ENCODE results near the gene PTPRT.
A peak's percentile ranks its signal among the peaks of the same experiment; 100 is the strongest.

The PTPRT gene

DNA sequence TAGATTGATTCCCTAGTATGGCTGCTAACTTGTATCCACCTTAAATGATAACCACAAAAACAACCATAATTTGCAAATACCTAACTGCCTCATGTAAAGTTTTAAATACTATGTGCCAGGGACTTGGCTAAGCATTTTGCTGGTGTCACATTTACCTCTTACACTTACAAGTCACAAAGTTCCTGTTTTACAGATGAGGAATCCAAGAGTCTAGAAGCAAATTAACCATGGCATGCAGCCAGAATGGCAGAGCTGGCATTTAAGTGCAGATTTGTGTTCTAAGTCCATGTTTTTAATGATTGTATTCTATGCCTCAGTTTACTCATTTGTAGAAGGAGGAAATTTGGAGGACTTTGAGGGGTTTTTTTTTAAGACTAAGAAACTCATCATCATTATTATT, 696.7 kb downstream of the PTPRT start:
- no peak for DNase-seq
- Histone ChIP-seq H3K4me3 (ENCODE audit: low read depth, low read length) (no peak overlapping the region), H3K9me3 (no peaks in the 10 kb centered on the region), H3K27me3 (peaks cover 7% of the 10 kb centered on the region; the same call in 1 of the 2 replicates), H3K4me1 (no peaks in the 10 kb centered on the region), H3K36me3 (no peaks in the 10 kb centered on the region)
- TF ChIP-seq, protein P1, sequence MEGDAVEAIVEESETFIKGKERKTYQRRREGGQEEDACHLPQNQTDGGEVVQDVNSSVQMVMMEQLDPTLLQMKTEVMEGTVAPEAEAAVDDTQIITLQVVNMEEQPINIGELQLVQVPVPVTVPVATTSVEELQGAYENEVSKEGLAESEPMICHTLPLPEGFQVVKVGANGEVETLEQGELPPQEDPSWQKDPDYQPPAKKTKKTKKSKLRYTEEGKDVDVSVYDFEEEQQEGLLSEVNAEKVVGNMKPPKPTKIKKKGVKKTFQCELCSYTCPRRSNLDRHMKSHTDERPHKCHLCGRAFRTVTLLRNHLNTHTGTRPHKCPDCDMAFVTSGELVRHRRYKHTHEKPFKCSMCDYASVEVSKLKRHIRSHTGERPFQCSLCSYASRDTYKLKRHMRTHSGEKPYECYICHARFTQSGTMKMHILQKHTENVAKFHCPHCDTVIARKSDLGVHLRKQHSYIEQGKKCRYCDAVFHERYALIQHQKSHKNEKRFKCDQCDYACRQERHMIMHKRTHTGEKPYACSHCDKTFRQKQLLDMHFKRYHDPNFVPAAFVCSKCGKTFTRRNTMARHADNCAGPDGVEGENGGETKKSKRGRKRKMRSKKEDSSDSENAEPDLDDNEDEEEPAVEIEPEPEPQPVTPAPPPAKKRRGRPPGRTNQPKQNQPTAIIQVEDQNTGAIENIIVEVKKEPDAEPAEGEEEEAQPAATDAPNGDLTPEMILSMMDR (IDR thresholded peaks at IDR 0.05; ENCODE audit: low read depth, low read length): no peak

DNA sequence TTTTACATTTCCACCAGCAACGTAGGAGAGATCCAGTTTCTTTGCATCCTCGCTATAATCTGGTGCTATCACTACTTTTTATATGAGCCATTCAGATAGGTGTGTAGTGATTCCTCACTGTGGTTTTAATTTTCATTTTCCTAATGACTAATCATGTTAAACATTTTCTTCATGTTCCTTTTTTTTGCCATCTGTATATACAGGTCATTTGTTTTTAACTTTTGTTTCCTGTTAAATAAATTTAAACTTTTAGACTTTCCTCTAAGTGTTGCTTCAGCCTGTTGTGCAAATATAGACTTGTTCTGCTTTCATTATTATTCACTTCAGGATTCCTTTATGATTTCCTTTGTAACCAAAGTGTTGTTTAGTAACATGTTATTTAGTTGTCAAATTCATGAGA, 697.4 kb downstream of the PTPRT start:
- H3K4me1 ChIP-seq: no peaks in the 10 kb centered on the region
- peaks cover 6% of the 10 kb centered on the region; the same call in 1 of the 2 replicates for H3K27me3 ChIP-seq
- no peaks in the 10 kb centered on the region for H3K36me3 ChIP-seq
- TF ChIP-seq, protein P1 (IDR thresholded peaks at IDR 0.05; ENCODE audit: low read depth, low read length): no peak
- H3K4me3 ChIP-seq (ENCODE audit: low read depth, low read length): no peak overlapping the region
- H3K9me3 ChIP-seq: no peaks in the 10 kb centered on the region
- DNase-seq: no peak

DNA sequence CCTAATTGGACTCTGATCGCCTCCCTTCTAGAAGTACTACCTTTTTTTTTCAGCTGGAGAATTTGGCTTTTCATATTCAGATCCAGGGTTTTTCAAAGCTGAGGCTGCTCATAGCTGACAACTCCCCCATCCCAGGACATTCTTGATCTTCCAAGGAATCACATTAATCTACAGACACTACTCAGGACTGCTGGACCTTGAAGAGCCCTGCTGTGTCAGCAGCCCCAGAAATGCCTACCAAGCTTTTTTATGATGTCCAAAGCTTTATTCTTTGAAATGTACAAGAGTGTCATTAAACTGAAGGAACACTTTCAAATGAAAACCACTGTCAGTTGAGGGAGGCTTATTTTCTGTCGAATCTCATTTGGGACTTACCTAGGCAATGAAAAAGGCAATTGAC, 704.1 kb downstream of the PTPRT start:
- peaks cover 3% of the 10 kb centered on the region; the same call in 1 of the 2 replicates for H3K27me3 ChIP-seq
- TF ChIP-seq, protein P1 (IDR thresholded peaks at IDR 0.05; ENCODE audit: low read depth, low read length): no peak
- H3K36me3 ChIP-seq: no peaks in the 10 kb centered on the region
- no peaks in the 10 kb centered on the region for H3K9me3 ChIP-seq
- H3K4me3 ChIP-seq (ENCODE audit: low read depth, low read length): no peak overlapping the region
- no peak for DNase-seq
- H3K4me1 ChIP-seq: no peaks in the 10 kb centered on the region

DNA sequence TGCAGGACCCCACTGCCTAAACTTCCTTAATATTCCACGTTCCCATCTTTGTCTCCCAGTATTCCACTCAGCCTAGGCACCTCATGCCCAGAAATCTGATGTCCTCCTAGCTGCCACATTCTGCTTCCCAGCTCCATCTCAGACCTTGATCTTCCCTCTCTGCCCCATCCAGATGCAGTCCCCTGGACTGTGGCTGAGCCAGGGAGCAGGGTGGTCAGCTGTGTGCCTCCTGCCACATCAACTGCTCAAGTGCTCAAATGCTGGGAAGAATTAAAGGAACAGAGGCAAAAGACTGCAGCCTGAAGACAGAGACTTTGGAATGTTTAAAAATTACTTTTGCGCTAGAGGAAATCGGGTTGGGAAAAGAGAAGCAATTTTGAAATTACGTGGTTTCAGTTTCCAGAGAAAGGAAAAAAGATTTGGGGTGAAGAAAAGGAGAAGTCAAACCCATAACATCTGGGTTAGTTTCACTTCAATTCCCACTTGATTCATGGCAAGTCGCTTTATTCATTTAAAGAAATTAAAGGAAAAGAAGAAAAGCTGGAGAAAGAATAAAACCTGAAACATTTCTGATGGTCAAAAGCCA, 704.8 kb downstream of the PTPRT start:
- Histone ChIP-seq H3K36me3 (no peaks in the 10 kb centered on the region), H3K27me3 (peaks cover 3% of the 10 kb centered on the region; the same call in 1 of the 2 replicates), H3K9me3 (no peaks in the 10 kb centered on the region), H3K4me3 (ENCODE audit: low read depth, low read length) (no peak overlapping the region), H3K4me1 (no peaks in the 10 kb centered on the region)
- TF ChIP-seq, protein P1 (IDR thresholded peaks at IDR 0.05; ENCODE audit: low read depth, low read length): no peak
- DNase-seq: no peak

DNA sequence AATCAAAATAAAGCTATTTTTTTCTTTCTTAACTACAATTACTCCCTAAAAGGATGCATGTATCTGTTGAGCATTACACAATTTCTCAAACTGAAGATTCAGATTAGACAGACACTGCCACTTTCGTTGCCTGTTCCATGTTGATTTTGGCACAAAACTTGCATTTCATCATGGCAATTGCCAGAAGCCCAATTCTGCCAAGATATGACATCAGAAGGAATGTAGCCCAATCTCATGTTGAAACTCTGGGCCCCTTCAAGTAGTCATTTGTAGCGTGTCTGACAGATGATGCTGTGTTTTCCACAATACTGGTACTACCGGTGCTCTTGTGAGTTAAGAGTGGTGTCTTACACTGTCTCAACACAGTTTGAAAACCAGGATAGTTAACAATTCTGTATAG, 705.4 kb downstream of the PTPRT start:
- no peaks in the 10 kb centered on the region for H3K36me3 ChIP-seq
- no peak for DNase-seq
- H3K4me3 ChIP-seq (ENCODE audit: low read depth, low read length): no peak overlapping the region

DNA sequence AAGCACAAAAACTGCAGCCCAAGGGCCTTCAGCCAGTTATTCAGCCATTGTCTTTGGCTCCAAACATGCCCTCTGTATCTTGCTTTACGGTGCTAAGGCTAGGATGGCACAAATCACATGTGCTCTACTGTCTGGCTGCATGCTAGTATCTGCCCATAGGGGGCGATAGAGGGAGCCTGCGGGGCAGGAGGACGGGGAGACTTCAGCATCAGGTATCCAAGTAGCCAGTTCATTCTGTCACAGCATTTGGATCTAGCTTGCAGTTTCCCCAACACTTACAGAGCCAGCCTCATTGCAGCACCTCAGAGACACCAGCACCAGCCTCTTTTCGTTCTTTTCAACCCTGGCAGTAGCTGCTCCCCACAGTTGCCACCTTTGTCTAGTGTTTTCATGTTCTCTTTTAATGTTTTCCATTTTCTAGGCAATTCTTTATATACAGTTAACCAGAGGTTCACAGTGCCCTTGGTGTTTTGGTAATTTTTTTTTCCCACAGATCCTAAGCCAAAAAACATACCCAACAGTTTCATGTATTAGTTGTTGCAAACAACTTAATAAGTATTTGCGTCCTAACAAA, 705.9 kb downstream of the PTPRT start:
- Histone ChIP-seq H3K4me3 (ENCODE audit: low read depth, low read length) (no peak overlapping the region), H3K4me1 (no peaks in the 10 kb centered on the region), H3K36me3 (no peaks in the 10 kb centered on the region), H3K9me3 (no peaks in the 10 kb centered on the region), H3K27me3 (peaks cover 3% of the 10 kb centered on the region; the same call in 1 of the 2 replicates)
- TF ChIP-seq, protein P1 (IDR thresholded peaks at IDR 0.05; ENCODE audit: low read depth, low read length): peak; percentile 77
- peak; percentile 63 for DNase-seq

More for the DNA sequence above, 705.4 kb downstream of the PTPRT start:
- Histone ChIP-seq H3K9me3 (no peaks in the 10 kb centered on the region), H3K4me1 (no peaks in the 10 kb centered on the region), H3K27me3 (peaks cover 3% of the 10 kb centered on the region; the same call in 1 of the 2 replicates)
- TF ChIP-seq, protein P1 (IDR thresholded peaks at IDR 0.05; ENCODE audit: low read depth, low read length): no peak
